Measurements from ENCODE around the gene STUM.

- no peak for TF ChIP-seq PKNOX1 (IDR thresholded peaks at IDR 0.05)
- TF ChIP-seq NFRKB (IDR thresholded peaks at IDR 0.05), result no peak
- TF ChIP-seq HDGF (IDR thresholded peaks at IDR 0.05; ENCODE audit: borderline replicate concordance), result no peak
- no peak for TF ChIP-seq FOXM1 (IDR thresholded peaks at IDR 0.05; ENCODE audit: borderline replicate concordance)
- no peak for TF ChIP-seq BHLHE40 (IDR thresholded peaks at IDR 0.05; ENCODE audit: borderline replicate concordance)
Observed at GRCh38 chr1:226523646-226524406, 24.7 kb upstream of the STUM start.

Data from HEK293T (cell line).